Kidney tubule cell (primary cell): Measurements from ENCODE around the gene RBM17.

Experiments
- DNase-seq: peaks from one replicate; pipeline ENCODE4 v3.0.0-alpha.2; 2018; ENCODE audit warnings: low spot score

The RBM17 gene

GRCh38 chr10:6136215-6137201 is 47.7 kb downstream of the RBM17 start:
- DNase-seq = peak; percentile 76

GRCh38 chr10:6138456-6138855 is 49.6 kb downstream of the RBM17 start:
- DNase-seq = no peak

GRCh38 chr10:6139470-6139869 is 50.6 kb downstream of the RBM17 start:
- no peak for DNase-seq

GRCh38 chr10:6140141-6140841 is 51.5 kb downstream of the RBM17 start:
- no peak for DNase-seq

GRCh38 chr10:6140965-6141295 is 52.1 kb downstream of the RBM17 start:
- DNase-seq = no peak

- peak; percentile 82 for DNase-seq
Observed at GRCh38 chr10:6141296-6142151, 52.7 kb downstream of the RBM17 start.

GRCh38 chr10:6142186-6142585 is 53.4 kb downstream of the RBM17 start:
- peak; percentile 91 for DNase-seq

GRCh38 chr10:6142644-6143043 is 53.8 kb downstream of the RBM17 start:
- DNase-seq = peak; percentile 88

GRCh38 chr10:6143181-6143580 is 54.3 kb downstream of the RBM17 start:
- no peak for DNase-seq

GRCh38 chr10:6144406-6145165 is 55.8 kb downstream of the RBM17 start:
- peak; percentile 90 for DNase-seq

- DNase-seq = no peak
Observed at GRCh38 chr10:6145166-6145987, 56.5 kb downstream of the RBM17 start.

- peak; percentile 60 for DNase-seq
Observed at GRCh38 chr10:6146013-6146785, 57.4 kb downstream of the RBM17 start.

- no peak for DNase-seq
Observed at GRCh38 chr10:6146921-6147320, 58.1 kb downstream of the RBM17 start.

- peak; percentile 49 for DNase-seq
Observed at GRCh38 chr10:6148251-6148701, 59.4 kb downstream of the RBM17 start.

- DNase-seq = peak; percentile 51
Observed at GRCh38 chr10:6148908-6149307, 60.1 kb downstream of the RBM17 start.

- DNase-seq = peak; percentile 75
Observed at GRCh38 chr10:6151087-6151977, 62.5 kb downstream of the RBM17 start.

- no peak for DNase-seq
Observed at GRCh38 chr10:6153845-6154244, 65.0 kb downstream of the RBM17 start.

- DNase-seq = no peak
Observed at GRCh38 chr10:6154566-6154965, 65.7 kb downstream of the RBM17 start.

GRCh38 chr10:6158276-6158675 is 69.4 kb downstream of the RBM17 start:
- DNase-seq = no peak
